Measurements from ENCODE around the gene CENPQ.

DNA sequence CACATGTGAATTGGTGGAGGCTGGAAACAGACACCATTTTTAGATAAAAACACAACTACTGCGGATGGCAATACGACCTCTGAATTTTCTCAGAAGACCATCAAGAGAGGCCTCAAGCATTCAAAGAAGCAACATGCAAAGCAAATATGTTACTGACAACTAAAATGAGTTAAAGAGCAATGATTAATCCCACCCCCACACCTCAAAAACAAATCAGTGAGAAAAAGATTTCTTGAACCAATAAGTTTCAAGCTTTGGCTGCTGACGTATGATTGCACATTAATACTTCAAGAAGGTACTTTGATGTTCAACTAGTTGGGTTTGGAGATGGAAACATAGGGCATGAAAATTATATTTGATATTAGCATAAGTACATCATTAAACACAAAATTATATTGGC, 1.1 kb upstream of the CENPQ start:
- TF ChIP-seq POLR2A (IDR thresholded peaks at IDR 0.05; ENCODE audit: low read length) (no peak), GATA1 (IDR thresholded peaks at IDR 0.05; ENCODE audit: low read depth, low read length) (no peak)
